CD4-positive, alpha-beta T cell treated with Interleukin-10 for 1 hour (primary cell): ENCODE data around the gene SNRPN.
"Not testable (repeated sequence)": the region's sequence is repeated elsewhere in the genome, so short reads cannot be mapped to it uniquely, and the experiment has no call there.

Experiments
- DNase-seq: peaks from one replicate; pipeline ENCODE4 v3.0.0-alpha.2; 2020

SNRPN gene

DNA sequence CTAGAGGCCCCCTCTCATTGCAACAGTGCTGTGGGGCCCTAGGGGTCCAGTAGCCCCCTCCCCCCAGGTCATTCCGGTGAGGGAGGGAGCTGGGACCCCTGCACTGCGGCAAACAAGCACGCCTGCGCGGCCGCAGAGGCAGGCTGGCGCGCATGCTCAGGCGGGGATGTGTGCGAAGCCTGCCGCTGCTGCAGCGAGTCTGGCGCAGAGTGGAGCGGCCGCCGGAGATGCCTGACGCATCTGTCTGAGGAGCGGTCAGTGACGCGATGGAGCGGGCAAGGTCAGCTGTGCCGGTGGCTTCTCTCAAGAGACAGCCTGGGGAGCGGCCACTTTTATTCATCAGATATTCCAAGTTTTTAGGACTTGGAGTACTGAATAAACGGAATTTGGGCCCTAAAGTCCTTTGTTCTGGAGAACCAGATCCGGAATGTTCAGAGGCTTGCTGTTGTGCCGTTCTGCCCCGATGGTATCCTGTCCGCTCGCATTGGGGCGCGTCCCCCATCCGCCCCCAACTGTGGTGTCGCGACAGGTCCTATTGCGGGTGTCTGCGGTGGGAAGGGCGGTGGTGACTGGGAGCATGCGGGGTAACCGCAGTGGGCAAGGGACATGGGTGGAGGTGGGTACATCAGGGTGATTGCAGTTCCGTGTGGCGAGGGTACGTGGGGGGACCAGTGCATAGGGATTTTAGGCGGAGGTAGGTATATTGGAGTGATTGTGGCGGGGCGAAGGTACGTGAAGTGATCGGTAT is at the start of gene SNRPN, which contains the start of gene SNURF:
Gene SNRPN, plus strand, starts transcription at position 205 of the 748 bp plus-strand sequence. CDS start 19,467 bp downstream, outside the sequence.
Gene SNURF, plus strand, starts transcription at position 205 of the 748 bp plus-strand sequence. Its CDS starts 62 bp downstream, at position 267.
- DNase-seq: peak; percentile 66

- peak; percentile 0 for DNase-seq
Observed at GRCh38 chr15:24916305-24917009, 38.3 kb upstream of the SNRPN start.

GRCh38 chr15:24917431-24917830 is 37.4 kb upstream of the SNRPN start:
- DNase-seq: no peak

GRCh38 chr15:24919446-24919845 is 35.3 kb upstream of the SNRPN start:
- DNase-seq: no peak

DNA sequence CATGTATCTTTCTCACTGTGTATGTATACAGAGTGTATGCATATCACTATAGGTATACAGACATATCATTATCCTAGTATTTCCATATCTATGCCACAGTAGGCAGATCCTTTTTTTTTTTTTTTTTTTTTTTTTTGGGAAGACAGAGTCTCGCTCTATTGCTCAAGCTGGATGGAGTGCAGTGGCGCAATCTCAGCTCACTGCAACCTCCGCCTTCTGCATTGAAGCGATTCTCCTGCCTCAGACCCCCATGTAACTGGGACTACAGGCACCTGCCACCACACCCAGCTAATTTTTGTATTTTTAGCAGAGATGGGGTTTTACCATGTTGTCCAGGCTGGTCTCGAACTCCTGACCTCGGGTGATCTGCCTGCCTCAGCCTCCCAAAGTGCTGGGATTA is 32.0 kb upstream of the SNRPN start:
- DNase-seq: not testable (repeated sequence)

DNA sequence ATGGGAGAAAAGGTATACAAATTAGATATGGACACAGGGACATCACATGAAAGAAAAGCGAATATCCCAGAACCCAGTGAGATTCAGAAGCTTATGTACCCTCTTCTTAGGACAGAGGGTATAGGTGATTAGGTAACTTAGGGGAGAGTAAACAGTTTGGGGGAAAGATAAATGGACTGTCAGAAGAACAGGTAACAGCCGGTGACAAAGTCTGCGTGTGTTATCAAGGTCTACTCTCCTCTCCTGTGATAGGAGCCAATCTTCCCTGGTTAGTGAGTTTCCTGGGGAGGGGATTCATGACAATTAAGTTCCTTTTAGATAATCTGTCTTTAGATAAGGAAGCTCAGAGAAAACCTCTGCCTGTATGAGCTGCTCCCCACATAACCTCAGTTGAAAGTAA is 30.6 kb upstream of the SNRPN start:
- DNase-seq: no peak

DNA sequence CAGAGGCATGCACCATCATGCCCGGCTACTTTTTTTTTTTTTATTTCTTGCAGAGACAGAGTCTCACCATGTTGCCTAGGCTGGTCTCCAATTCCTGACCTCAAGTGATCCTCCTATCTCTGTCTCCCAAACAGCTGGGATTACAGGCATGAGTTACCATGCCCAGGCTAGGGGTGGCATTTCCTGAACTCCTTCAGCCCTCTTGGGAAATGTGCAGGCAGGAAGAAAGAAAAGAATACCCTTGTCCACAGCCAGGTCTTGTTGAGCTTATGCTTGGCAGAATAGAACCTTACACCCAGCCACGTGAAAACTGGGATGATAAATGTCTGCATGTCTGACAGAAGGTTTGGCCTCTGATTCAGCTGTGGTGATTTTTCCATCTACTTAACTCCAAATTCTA is 30.2 kb upstream of the SNRPN start:
- DNase-seq: no peak

- not testable (repeated sequence) for DNase-seq
Observed at GRCh38 chr15:24931874-24932732, 22.7 kb upstream of the SNRPN start.

GRCh38 chr15:24933716-24934115 is 21.1 kb upstream of the SNRPN start:
- DNase-seq: no peak

DNA sequence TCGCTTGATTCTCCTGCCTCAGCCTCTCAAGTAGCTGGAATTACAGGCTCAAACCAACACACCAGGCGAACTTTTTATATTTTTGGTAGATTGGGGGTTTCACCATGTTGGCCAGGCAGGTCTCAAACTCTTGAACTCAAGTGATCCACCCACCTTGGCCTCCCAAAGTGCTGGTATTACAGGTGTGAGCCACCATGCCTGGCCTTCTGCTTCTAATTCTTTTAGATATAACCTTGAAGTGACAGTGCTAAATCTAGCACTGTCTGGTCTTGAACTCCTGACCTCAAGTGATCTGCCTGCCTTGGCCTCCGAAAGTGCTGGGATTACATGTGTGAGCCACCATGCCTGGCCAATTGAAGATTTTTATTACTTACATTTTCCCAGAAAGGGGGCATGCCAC is 16.6 kb upstream of the SNRPN start:
- not testable (repeated sequence) for DNase-seq

DNA sequence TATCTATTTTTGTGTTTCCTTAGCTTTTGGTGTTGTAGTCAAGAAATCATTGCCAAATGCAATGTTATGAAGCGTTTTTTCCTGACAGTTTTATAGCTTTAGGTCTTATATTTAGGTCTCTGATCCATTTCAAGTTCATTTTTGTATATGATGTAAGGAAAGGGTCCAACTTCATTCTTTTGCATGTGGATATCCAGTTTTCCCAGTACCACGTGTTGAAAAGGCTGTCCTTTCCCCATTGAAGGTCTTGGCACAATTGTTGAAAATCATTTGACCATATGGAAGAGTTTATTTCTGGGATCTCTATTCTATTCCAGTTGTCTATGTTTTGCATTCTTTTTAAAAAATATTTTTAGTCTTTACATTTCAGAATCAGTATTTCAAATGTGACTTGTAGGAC is 14.6 kb upstream of the SNRPN start:
- no peak for DNase-seq

- no peak for DNase-seq
Observed at GRCh38 chr15:24943361-24943760, 11.4 kb upstream of the SNRPN start.

DNA sequence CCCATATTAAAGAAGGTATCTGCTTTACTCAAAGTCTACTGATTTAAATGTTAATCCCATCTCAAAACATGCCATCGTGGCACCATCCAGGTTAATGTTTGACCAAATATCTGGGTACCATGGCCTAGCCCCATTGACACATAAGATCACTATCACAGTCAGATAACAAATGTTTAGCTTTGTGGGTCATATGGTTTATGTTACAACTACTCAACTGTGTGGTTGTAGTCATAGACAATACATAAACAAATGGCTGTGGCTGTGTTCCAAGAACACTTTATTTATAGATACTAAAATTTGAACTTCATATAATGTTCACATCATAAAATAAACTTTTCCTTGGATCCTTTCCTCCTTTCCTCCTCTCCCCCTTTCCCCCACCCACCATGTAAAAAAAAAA is 9.8 kb upstream of the SNRPN start:
- DNase-seq: no peak

GRCh38 chr15:24945711-24946110 is 9.1 kb upstream of the SNRPN start:
- DNase-seq: no peak

DNA sequence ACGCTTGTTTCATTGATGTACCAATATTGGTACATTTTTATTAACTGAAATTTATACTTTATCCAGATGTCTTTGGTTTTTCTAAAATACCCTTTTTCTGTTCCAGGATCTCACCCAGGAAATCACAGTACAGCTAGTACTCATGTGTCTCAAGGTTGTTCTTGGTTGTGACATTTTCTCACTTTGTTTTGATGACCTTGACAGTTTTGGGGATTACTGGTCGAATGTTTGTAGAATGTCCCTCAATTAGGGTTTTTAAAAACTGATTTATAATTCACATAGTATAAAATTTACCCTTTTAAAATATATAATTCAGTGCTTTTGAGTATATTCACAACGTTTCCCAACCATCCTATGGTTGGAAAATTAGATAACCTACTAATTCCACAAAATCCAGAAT is 6.3 kb upstream of the SNRPN start:
- no peak for DNase-seq

GRCh38 chr15:24955531-24955921 is 739 bp downstream of the SNRPN start:
- peak; percentile 22 for DNase-seq

DNA sequence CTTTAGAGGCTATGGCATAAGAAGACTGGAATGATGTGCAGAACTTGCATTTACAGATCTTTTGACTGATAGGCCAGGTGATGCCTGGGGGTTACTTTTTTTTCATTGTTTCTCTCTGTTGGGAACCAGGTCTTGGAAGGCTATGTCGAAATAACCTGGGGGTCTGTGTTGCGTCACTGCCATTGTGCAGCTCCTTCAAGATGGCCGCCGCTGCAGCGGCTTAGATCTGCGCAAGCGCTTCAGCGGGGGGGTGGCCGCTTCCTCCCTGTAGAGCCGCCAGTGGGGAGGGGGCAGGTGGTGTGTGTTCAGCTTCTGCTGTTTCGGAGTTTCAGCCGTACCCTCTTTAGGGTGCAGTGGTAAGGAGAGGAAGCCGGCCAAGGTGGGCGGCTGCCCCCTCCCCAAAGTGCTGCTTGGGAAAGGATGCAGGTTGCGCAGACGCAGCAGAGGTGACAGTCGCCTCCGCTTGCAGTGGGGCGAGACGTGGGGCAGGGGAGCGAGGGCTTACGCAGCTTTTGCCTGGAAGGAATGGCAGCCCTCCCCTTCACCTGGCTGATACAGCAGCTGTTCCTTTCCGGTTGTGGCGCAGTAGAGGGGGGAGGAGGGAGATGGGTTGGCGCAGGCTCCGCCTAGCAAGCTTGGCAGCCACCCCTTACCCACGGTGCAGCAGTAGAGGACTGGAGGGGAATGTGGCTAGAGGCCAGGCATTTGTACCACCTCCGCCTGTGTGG is 1.5 kb downstream of the SNRPN start:
- DNase-seq: peak; percentile 83

- DNase-seq: no peak
Observed at GRCh38 chr15:24957691-24958090, 2.9 kb downstream of the SNRPN start.

DNA sequence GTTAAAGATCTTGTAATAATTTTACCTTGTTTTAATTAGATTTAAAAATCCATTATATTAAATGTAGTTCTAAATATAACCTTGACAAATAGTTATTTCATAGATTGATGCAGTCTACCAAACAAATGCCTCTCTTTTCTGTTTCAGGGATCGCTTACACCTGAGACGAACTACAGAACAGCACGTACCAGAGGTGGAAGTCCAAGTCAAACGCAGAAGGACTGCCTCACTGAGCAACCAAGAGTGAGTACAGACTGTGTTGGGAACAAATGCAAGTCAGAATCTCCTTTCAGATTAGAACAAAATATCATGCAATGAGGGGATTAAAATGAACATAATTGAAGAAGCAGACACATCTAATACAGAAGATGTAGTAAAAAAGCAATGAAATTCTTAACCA is 7.2 kb downstream of the SNRPN start:
- DNase-seq: no peak

DNA sequence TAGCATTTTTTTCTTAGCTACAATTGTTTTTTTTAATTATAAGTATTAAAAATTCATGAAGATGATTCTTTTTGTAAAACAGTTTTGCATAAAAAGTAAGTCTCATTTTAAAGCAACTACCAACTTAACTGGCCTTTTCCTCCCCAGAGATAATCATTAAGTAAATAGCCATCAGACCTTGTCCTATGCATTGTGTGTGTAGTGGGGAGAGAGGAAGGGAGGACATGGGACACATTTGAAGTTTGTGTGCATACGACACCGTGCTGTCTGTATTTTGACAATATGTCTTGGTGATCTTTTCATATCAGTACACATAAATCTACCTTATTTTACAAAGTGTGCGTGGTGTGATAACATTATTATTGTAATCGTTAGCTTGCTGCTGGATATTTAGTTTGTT is 8.1 kb downstream of the SNRPN start:
- DNase-seq: no peak

DNA sequence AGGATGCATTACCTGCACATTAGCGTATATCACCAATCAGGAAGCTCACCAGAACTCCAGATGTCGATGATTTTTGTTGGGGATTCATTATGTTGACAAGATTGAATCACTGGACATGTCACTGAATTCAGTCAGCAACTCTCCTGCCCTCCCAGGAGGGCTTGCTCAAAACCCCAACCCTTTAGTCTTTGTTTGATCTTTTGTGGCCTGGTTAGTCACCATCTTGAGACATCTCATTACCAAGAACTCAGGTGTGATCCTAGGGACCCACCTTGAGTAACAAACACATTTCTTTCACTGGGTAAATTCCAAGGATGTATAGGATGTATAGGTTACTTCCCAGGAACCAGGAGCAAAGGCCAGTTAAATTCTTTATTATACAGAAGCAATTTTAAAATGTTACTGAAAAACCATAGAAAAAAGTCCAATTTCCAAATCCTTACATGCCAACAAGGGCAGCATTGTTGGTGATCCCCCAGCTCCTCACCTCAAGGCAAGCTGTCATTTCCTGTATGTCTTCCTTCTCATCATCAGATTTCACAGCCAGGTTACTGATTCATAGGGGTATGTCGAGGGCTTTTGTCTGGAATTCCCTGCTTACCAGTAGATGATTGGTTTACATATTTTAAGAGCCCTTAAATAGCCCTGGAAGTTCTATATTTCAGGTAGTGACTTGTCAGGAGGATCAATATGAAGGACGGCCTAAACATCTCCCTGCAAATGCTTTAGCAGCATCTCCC is 11.7 kb downstream of the SNRPN start:
- no peak for DNase-seq

- no peak for DNase-seq
Observed at GRCh38 chr15:24971052-24971451, 16.3 kb downstream of the SNRPN start.
